HEK293 (cell line): Measurements from ENCODE around the gene FAM89B.

ENCODE experiments used
- CTCF ChIA-PET: fragments of 350-600 bp; formaldehyde crosslinking; extraction: SDS; loops from one replicate; lab custom pipeline; 2021; ENCODE audit warnings: antibody characterized with exemption; lab: Yijun Ruan, JAX
- POLR2A ChIA-PET: fragments of 300-600 bp; formaldehyde crosslinking; extraction: SDS; loops from one replicate; lab custom pipeline; 2020; ENCODE audit warnings: antibody characterized with exemption, inconsistent platforms; lab: Yijun Ruan, JAX
- H3K27ac ChIP-seq: fragments of 200-500 bp; sonication (Bioruptor generic); 2 replicates; pipeline ENCODE4 v1.5.1; 2014; ENCODE audit warnings: low read depth, low read length, control low read depth, inconsistent platforms; ENCODE audit errors: extremely low read depth
- H3K36me3 ChIP-seq, 2 experiments: fragments of 200-500 bp in 1 of 2; sonication (Bioruptor generic) in 1 of 2; 1 replicate in 1 of 2; 2 replicates in 1 of 2; pipeline ENCODE4 v1.5.1; 2014 to 2017; ENCODE audit warnings: inconsistent platforms in 2 of 2, low read length in 2 of 2; ENCODE audit not compliant: control insufficient read depth in 2 of 2, insufficient read depth in 1 of 2
- H3K4me1 ChIP-seq: fragments of 200-500 bp; sonication (Bioruptor generic); 2 replicates; pipeline ENCODE4 v1.5.1; 2014; ENCODE audit warnings: mild to moderate bottlenecking, low read length, inconsistent platforms; ENCODE audit not compliant: control insufficient read depth, insufficient read depth
- H3K4me3 ChIP-seq: 2 replicates; pipeline ENCODE4 v1.5.1; 2011; ENCODE audit warnings: low read depth, mild to moderate bottlenecking, control low read depth, low read length, moderate library complexity
- H3K9me3 ChIP-seq: fragments of 200-500 bp; sonication (Bioruptor generic); 2 replicates; pipeline ENCODE4 v1.5.1; 2014; ENCODE audit warnings: low read depth, low read length, inconsistent platforms; ENCODE audit not compliant: control insufficient read depth, insufficient read depth
- KLF1 ChIP-seq: fragments of 450-650 bp; formaldehyde crosslinking; IDR thresholded peaks from 2 replicates; pipeline ENCODE4 v1.5.1; 2016; ENCODE audit warnings: missing biosample characterization, missing genetic modification characterization
- KLF10 ChIP-seq: fragments of 450-650 bp; IDR thresholded peaks from 2 replicates; pipeline ENCODE4 v1.5.1; 2018; ENCODE audit warnings: missing biosample characterization, mild to moderate bottlenecking, missing genetic modification characterization
- PATZ1 ChIP-seq: fragments of 450-650 bp; formaldehyde crosslinking; IDR thresholded peaks from 2 replicates; pipeline ENCODE4 v1.5.1; 2016; ENCODE audit warnings: missing biosample characterization, missing genetic modification characterization
- REPIN1 ChIP-seq: fragments of 450-650 bp; formaldehyde crosslinking; IDR thresholded peaks from 2 replicates; pipeline ENCODE4 v1.5.1; 2017; ENCODE audit warnings: missing biosample characterization, missing genetic modification characterization, low read depth
- SP2 ChIP-seq: fragments of 450-650 bp; formaldehyde crosslinking; IDR thresholded peaks from 2 replicates; pipeline ENCODE4 v1.5.1; 2016; ENCODE audit warnings: missing biosample characterization, missing genetic modification characterization
- WT1 ChIP-seq: fragments of 450-650 bp; formaldehyde crosslinking; IDR thresholded peaks from 2 replicates; pipeline ENCODE4 v1.5.1; 2016; ENCODE audit warnings: missing biosample characterization, missing genetic modification characterization
- ZBTB11 ChIP-seq: fragments of 450-650 bp; formaldehyde crosslinking; conservative IDR thresholded peaks from 2 replicates; pipeline ENCODE4 v1.5.1; 2016; ENCODE audit warnings: low read depth, missing biosample characterization, missing genetic modification characterization
- ZBTB20 ChIP-seq: fragments of 450-650 bp; formaldehyde crosslinking; IDR thresholded peaks from 2 replicates; pipeline ENCODE4 v1.5.1; 2016; ENCODE audit warnings: missing biosample characterization, missing genetic modification characterization
- ZBTB21 ChIP-seq: fragments of 450-650 bp; formaldehyde crosslinking; IDR thresholded peaks from 2 replicates; pipeline ENCODE4 v1.5.1; 2017; ENCODE audit warnings: missing biosample characterization, missing genetic modification characterization
- ZBTB26 ChIP-seq: fragments of 450-650 bp; formaldehyde crosslinking; optimal IDR thresholded peaks from 2 replicates; pipeline ENCODE3; 2016; ENCODE audit warnings: missing biosample characterization, mild to moderate bottlenecking, missing genetic modification characterization
- ZNF112 ChIP-seq: fragments of 450-650 bp; formaldehyde crosslinking; IDR thresholded peaks from 2 replicates; pipeline ENCODE4 v1.5.0; 2017; ENCODE audit warnings: missing biosample characterization, missing genetic modification characterization
- ZNF121 ChIP-seq: fragments of 450-650 bp; formaldehyde crosslinking; IDR thresholded peaks from 2 replicates; pipeline ENCODE4 v1.5.1; 2016; ENCODE audit warnings: missing biosample characterization, missing genetic modification characterization
- ZNF169 ChIP-seq: fragments of 450-650 bp; formaldehyde crosslinking; IDR thresholded peaks from 2 replicates; pipeline ENCODE4 v1.5.1; 2016; ENCODE audit warnings: missing biosample characterization, missing genetic modification characterization
- ZNF2 ChIP-seq: fragments of 450-650 bp; formaldehyde crosslinking; IDR thresholded peaks from 2 replicates; pipeline ENCODE4 v1.5.1; 2016; ENCODE audit warnings: missing biosample characterization, missing genetic modification characterization
- ZNF211 ChIP-seq: fragments of 450-650 bp; formaldehyde crosslinking; IDR thresholded peaks from 2 replicates; pipeline ENCODE4 v1.5.1; 2016; ENCODE audit warnings: low read depth, missing biosample characterization, missing genetic modification characterization
- ZNF223 ChIP-seq: fragments of 450-650 bp; formaldehyde crosslinking; IDR thresholded peaks from 2 replicates; pipeline ENCODE4 v1.5.1; 2016; ENCODE audit warnings: missing biosample characterization, missing genetic modification characterization
- ZNF335 ChIP-seq: fragments of 450-650 bp; formaldehyde crosslinking; conservative IDR thresholded peaks from 2 replicates; pipeline ENCODE4 v1.5.1; 2016; ENCODE audit warnings: missing biosample characterization, missing genetic modification characterization
- ZNF37A ChIP-seq: fragments of 450-650 bp; IDR thresholded peaks from 2 replicates; pipeline ENCODE4 v1.5.1; 2018; ENCODE audit warnings: missing biosample characterization, missing genetic modification characterization
- ZNF433 ChIP-seq: fragments of 450-650 bp; formaldehyde crosslinking; IDR thresholded peaks from 2 replicates; pipeline ENCODE4 v1.5.1; 2016; ENCODE audit warnings: missing biosample characterization, missing genetic modification characterization, low read depth
- ZNF670 ChIP-seq: fragments of 450-650 bp; formaldehyde crosslinking; IDR thresholded peaks from 2 replicates; pipeline ENCODE4 v1.5.1; 2016; ENCODE audit warnings: missing biosample characterization, missing genetic modification characterization, low read depth
- ZNF701 ChIP-seq: fragments of 450-650 bp; formaldehyde crosslinking; IDR thresholded peaks from 2 replicates; pipeline ENCODE4 v1.5.1; 2016; ENCODE audit warnings: missing biosample characterization, missing genetic modification characterization
- ZNF785 ChIP-seq: fragments of 450-650 bp; formaldehyde crosslinking; IDR thresholded peaks from 2 replicates; pipeline ENCODE4 v1.5.1; 2016; ENCODE audit warnings: missing biosample characterization, missing genetic modification characterization
- ZNF830 ChIP-seq: fragments of 450-650 bp; IDR thresholded peaks from 2 replicates; pipeline ENCODE4 v1.5.0; 2018; ENCODE audit warnings: missing biosample characterization, missing genetic modification characterization, low read depth, mild to moderate bottlenecking, moderate library complexity
- ZNF843 ChIP-seq: fragments of 450-650 bp; formaldehyde crosslinking; IDR thresholded peaks from 2 replicates; pipeline ENCODE4 v1.5.1; 2016; ENCODE audit warnings: missing biosample characterization, missing genetic modification characterization
- TF ChIP-seq, protein P1 (sequence below): fragments of 450-650 bp; formaldehyde crosslinking; IDR thresholded peaks from 2 replicates; pipeline ENCODE4 v1.5.1; 2016; ENCODE audit warnings: missing biosample characterization, missing genetic modification characterization

The FAM89B gene

DNA sequence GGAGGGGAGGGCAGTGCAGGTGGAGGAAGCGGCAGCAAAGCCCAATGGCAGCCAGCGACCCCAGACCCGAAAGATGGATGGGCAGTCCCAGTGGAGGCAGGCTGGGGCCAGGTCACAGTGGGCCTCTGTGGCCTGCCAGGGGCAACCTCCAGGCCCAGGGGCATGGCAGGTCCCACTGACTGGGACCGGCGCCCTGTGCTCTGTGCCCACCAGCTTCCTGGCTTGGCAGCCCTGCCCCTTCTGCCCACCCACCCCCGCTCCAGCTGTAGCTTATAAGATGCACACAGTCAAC, 27.6 kb downstream of the FAM89B start (continued):
- TF ChIP-seq ZNF112 (tag by site-specific recombination) = no peak
- no peak for TF ChIP-seq ZNF670 (tag by site-specific recombination)
- TF ChIP-seq ZNF2 = no peak

- Histone ChIP-seq H3K4me1 (no peaks in the 10 kb centered on the region), H3K36me3 (peaks cover 0 to 66% of the 10 kb centered on the region in 2 experiments; a peak in 2 of 3 replicates), H3K4me3 (no peak overlapping the region), H3K27ac (no peak overlapping the region), H3K9me3 (no peaks in the 10 kb centered on the region)
- ChIA-PET CTCF (interaction anchor here (0.6 to 3.8 kb wide), 6 partner anchors 8 to 281 kb away, joined by 3 to 15 read pairs (median 3); partner anchors contain the start of gene SIPA1), POLR2A (interaction anchor here (1.8 kb wide), 1 partner anchor 44 kb away, joined by 4 read pairs; no protein-coding TSS in a partner anchor)
- no peak for TF ChIP-seq ZNF830 (tag by site-specific recombination)
- no peak for TF ChIP-seq ZNF37A (tag by site-specific recombination)
- no peak for TF ChIP-seq ZBTB21 (tag by site-specific recombination)
- no peak for TF ChIP-seq ZNF843
- no peak for TF ChIP-seq ZNF701 (tag by site-specific recombination)
- no peak for TF ChIP-seq ZBTB20 (tag by site-specific recombination)
- no peak for TF ChIP-seq SP2 (tag by site-specific recombination)
- no peak for TF ChIP-seq ZNF211 (tag by site-specific recombination)
- TF ChIP-seq ZNF121 = no peak
- no peak for TF ChIP-seq KLF10 (tag by site-specific recombination)
- no peak for TF ChIP-seq ZNF433 (tag by site-specific recombination)
- no peak for TF ChIP-seq ZNF335
Measured at GRCh38 chr11:65604258-65604657, 31.9 kb downstream of the FAM89B start.

- ChIA-PET POLR2A (interaction anchor here (1.0 kb wide), 1 partner anchor 11 kb away, joined by 9 read pairs; the partner anchor contains the start of gene KCNK7), CTCF (interaction anchor here (1.4 kb wide), 1 partner anchor 18 kb away, joined by 5 read pairs; no protein-coding TSS in a partner anchor)
- no peak overlapping the region for H3K27ac ChIP-seq
- no peak overlapping the region for H3K4me3 ChIP-seq
- no peaks in the 10 kb centered on the region for H3K4me1 ChIP-seq
- no peaks in the 10 kb centered on the region for H3K9me3 ChIP-seq
- H3K36me3 ChIP-seq = peaks cover 0 to 79% of the 10 kb centered on the region in 2 experiments; a peak in 2 of 3 replicates
- no peak for TF ChIP-seq ZNF785 (tag by site-specific recombination)
- no peak for TF ChIP-seq ZBTB11
- no peak for TF ChIP-seq REPIN1 (tag by site-specific recombination)
- no peak for TF ChIP-seq PATZ1 (tag by site-specific recombination)
- no peak for TF ChIP-seq WT1
- peak; percentile 25; the same call in 1 of the 2 replicates for TF ChIP-seq SP2 (tag by site-specific recombination)
- TF ChIP-seq, protein P1, sequence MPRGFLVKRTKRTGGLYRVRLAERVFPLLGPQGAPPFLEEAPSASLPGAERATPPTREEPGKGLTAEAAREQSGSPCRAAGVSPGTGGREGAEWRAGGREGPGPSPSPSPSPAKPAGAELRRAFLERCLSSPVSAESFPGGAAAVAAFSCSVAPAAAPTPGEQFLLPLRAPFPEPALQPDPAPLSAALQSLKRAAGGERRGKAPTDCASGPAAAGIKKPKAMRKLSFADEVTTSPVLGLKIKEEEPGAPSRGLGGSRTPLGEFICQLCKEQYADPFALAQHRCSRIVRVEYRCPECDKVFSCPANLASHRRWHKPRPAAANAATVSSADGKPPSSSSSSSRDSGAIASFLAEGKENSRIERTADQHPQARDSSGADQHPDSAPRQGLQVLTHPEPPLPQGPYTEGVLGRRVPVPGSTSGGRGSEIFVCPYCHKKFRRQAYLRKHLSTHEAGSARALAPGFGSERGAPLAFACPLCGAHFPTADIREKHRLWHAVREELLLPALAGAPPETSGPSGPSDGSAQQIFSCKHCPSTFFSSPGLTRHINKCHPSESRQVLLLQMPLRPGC (tag by site-specific recombination) = no peak
- no peak for TF ChIP-seq ZNF223 (tag by site-specific recombination)
- no peak for TF ChIP-seq ZBTB26 (tag by site-specific recombination)
- TF ChIP-seq KLF1 (tag by site-specific recombination) = peak; percentile 36; the same call in 1 of the 2 replicates
- TF ChIP-seq ZNF169 (tag by site-specific recombination) = no peak
Measured at GRCh38 chr11:65606876-65607613, 34.7 kb downstream of the FAM89B start.
